Aorta (tissue), 5 donors: Measurements from ENCODE around the gene IL18R1. TPM values are rescaled to one million over a fixed set of nuclear protein-coding genes. Genes with fewer than 3 reads are reported as not detected.

Source experiments
- ATAC-seq: fragments of 200-7000 bp; cut with Tn5 transposase; one replicate; pipeline ENCODE4 v1.9.1; 2022; ENCODE audit warnings: moderate library complexity; ENCODE audit not compliant: low FRiP score
- DNase-seq, 2 donors: peaks; one replicate each; pipeline ENCODE4 v3.0.0-alpha.2; 2020
- H3K27ac ChIP-seq, 2 donors: one replicate each; pipeline ENCODE4 v1.5.1; 2013; ENCODE audit warnings: low read length in 2 of 2, mild to moderate bottlenecking in 2 of 2, moderate library complexity in 2 of 2, control low read depth in 1 of 2, inconsistent platforms in 1 of 2, low read depth in 1 of 2
- H3K27me3 ChIP-seq, 2 donors: one replicate each; pipeline ENCODE4 v1.6.1; 2013; ENCODE audit warnings: control low read depth in 1 of 2, low read length in 1 of 2, mild to moderate bottlenecking in 1 of 2, moderate library complexity in 1 of 2; ENCODE audit not compliant: insufficient read depth in 2 of 2, control insufficient read depth in 1 of 2
- H3K36me3 ChIP-seq, 2 donors: one replicate each; pipeline ENCODE4 v1.6.1; 2013; ENCODE audit warnings: control low read depth in 1 of 2, low read length in 1 of 2, mild to moderate bottlenecking in 1 of 2; ENCODE audit not compliant: insufficient read depth in 2 of 2, control insufficient read depth in 1 of 2
- H3K4me1 ChIP-seq, 2 donors: one replicate each; pipeline ENCODE4 v1.6.1; 2013; ENCODE audit warnings: low read length in 2 of 2, control low read depth in 1 of 2, mild to moderate bottlenecking in 1 of 2, moderate library complexity in 1 of 2; ENCODE audit not compliant: insufficient read depth in 2 of 2, control insufficient read depth in 1 of 2
- H3K4me3 ChIP-seq, 2 donors: one replicate each; pipeline ENCODE4 v1.5.1; 2013; ENCODE audit warnings: low read length in 2 of 2, control low read depth in 1 of 2, mild to moderate bottlenecking in 1 of 2
- H3K9me3 ChIP-seq: one replicate; pipeline ENCODE4 v1.6.1; 2013; ENCODE audit warnings: mild to moderate bottlenecking, low read length; ENCODE audit not compliant: control insufficient read depth
- WGBS, 2 donors: extraction: QIAGEN DNeasy Blood & Tissue Kit; methylation state at CpG; one replicate each; pipeline ENCODE4 v1.1.7; 2013; 5-methylcytosine and 5-hydroxymethylcytosine counted together
- intact Hi-C, 2 donors: fragments of 100-400 bp; cut with DNase I; formaldehyde crosslinking; loops; one replicate each; pipeline versions ENCODE4 v1.14.2 to v1.15.0; 2022
- polyA plus RNA-seq, 2 donors: library from polyadenylated mRNA; stranded (reverse); fragments of 200-250 nt; gene quantifications; one replicate each; pipeline ENCODE4 v1.2.3, GENCODE V29; 2013
- total RNA-seq, 2 donors: library from RNA; stranded (reverse); fragmentation: NEBNext Ultra II Directional; extraction: Animal tissue kit (Norgen Biotek cat#: 25700); gene quantifications; one replicate each; pipeline ENCODE4 v1.2.1, GENCODE V29; 2021
- donor health status: healthy with polysubstance abuse.
- donor health status: Bipolar disorder and iron deficiency.
- donor health status: DM: no; HTN: no; CAD: no.
- donor health status: DM: no; HTN: no; CAD: no.
- donor health status: DM: yes; HTN: yes; CAD: no.

IL18R1 gene
- total and polyA plus RNA-seq, 4 donors: 0.33 to 11.0 (median 4.8) TPM

GRCh38 chr2:102337481-102338386 lies 17.9 kb upstream of the IL18R1 start:
- no peak overlapping the region for H3K4me3 ChIP-seq
- ATAC-seq: no peak
- H3K9me3 ChIP-seq: no peaks in the 10 kb centered on the region
- no peaks in the 10 kb centered on the region for H3K36me3 ChIP-seq
- no peaks in the 10 kb centered on the region for H3K4me1 ChIP-seq
- DNase-seq: no peak
- WGBS, 2 donors: 85 to 92% methylated on average over 3 of the region's 3 CpGs
- no peak overlapping the region for H3K27ac ChIP-seq
- intact Hi-C loops: loop anchor here in 1 of 2 donors (5.0 kb wide), 1 partner anchor 85 kb away; no protein-coding TSS in a partner anchor
- no peaks in the 10 kb centered on the region for H3K27me3 ChIP-seq

GRCh38 chr2:102340778-102341177 lies 14.8 kb upstream of the IL18R1 start:
- no peak overlapping the region for H3K27ac ChIP-seq
- ATAC-seq (no peak), DNase-seq (no peak)
- no peaks in the 10 kb centered on the region for H3K4me1 ChIP-seq
- intact Hi-C loops: no loop called here
- H3K4me3 ChIP-seq: no peak overlapping the region
- H3K27me3 ChIP-seq: no peaks in the 10 kb centered on the region
- no peaks in the 10 kb centered on the region for H3K9me3 ChIP-seq
- 94 to 95% methylated on average over 7 of the region's 7 CpGs for WGBS, 2 donors
- H3K36me3 ChIP-seq: no peaks in the 10 kb centered on the region

GRCh38 chr2:102342888-102343287 lies 12.7 kb upstream of the IL18R1 start:
- Histone ChIP-seq H3K9me3 (no peaks in the 10 kb centered on the region), H3K36me3 (no peaks in the 10 kb centered on the region), H3K27ac (peak overlapping the region in 1 of 2 donors; percentile 56), H3K4me1 (no peaks in the 10 kb centered on the region), H3K4me3 (no peak overlapping the region), H3K27me3 (no peaks in the 10 kb centered on the region)
- DNase-seq: no peak
- 2 to 8% methylated on average over 3 of the region's 3 CpGs for WGBS, 2 donors
- intact Hi-C loops: no loop called here
- ATAC-seq: no peak

GRCh38 chr2:102344397-102344796 lies 11.2 kb upstream of the IL18R1 start:
- Histone ChIP-seq H3K36me3 (no peaks in the 10 kb centered on the region), H3K27me3 (no peaks in the 10 kb centered on the region), H3K27ac (no peak overlapping the region), H3K4me1 (no peaks in the 10 kb centered on the region), H3K4me3 (no peak overlapping the region), H3K9me3 (no peaks in the 10 kb centered on the region)
- DNase-seq: no peak
- 97% methylated on average over 3 of the region's 3 CpGs for WGBS, 2 donors
- ATAC-seq: no peak
- intact Hi-C loops: no loop called here

- no peaks in the 10 kb centered on the region for H3K9me3 ChIP-seq
- H3K27ac ChIP-seq: no peak overlapping the region
- no peaks in the 10 kb centered on the region for H3K4me1 ChIP-seq
- 86 to 93% methylated on average over 4 of the region's 4 CpGs for WGBS, 2 donors
- H3K36me3 ChIP-seq: no peaks in the 10 kb centered on the region
- DNase-seq (no peak), ATAC-seq (no peak)
- H3K27me3 ChIP-seq: no peaks in the 10 kb centered on the region
- intact Hi-C loops: no loop called here
- no peak overlapping the region for H3K4me3 ChIP-seq
Measured at GRCh38 chr2:102345329-102345920, 10.2 kb upstream of the IL18R1 start.

- H3K27ac ChIP-seq: no peak overlapping the region
- WGBS, 2 donors: 96% methylated on average over 7 of the region's 7 CpGs
- intact Hi-C loops: no loop called here
- H3K4me3 ChIP-seq: no peak overlapping the region
- no peaks in the 10 kb centered on the region for H3K9me3 ChIP-seq
- DNase-seq: no peak
- no peaks in the 10 kb centered on the region for H3K4me1 ChIP-seq
- no peak for ATAC-seq
- H3K27me3 ChIP-seq: no peaks in the 10 kb centered on the region
- H3K36me3 ChIP-seq: no peaks in the 10 kb centered on the region
Measured at GRCh38 chr2:102346381-102347130, 9.0 kb upstream of the IL18R1 start.

- H3K36me3 ChIP-seq: no peaks in the 10 kb centered on the region
- no peaks in the 10 kb centered on the region for H3K27me3 ChIP-seq
- ATAC-seq (no peak), DNase-seq (no peak)
- intact Hi-C loops: loop anchor here (10.0 kb wide), 3 partner anchors 95 to 345 kb away; no protein-coding TSS in a partner anchor
- H3K4me1 ChIP-seq: no peaks in the 10 kb centered on the region
- H3K9me3 ChIP-seq: no peaks in the 10 kb centered on the region
- H3K27ac ChIP-seq: no peak overlapping the region
- 25 to 51% methylated on average over 1 of the region's 1 CpG for WGBS, 2 donors
- H3K4me3 ChIP-seq: no peak overlapping the region
Measured at GRCh38 chr2:102350137-102350793, 5.3 kb upstream of the IL18R1 start.

GRCh38 chr2:102356381-102356712 lies 751 bp downstream of the IL18R1 start:
- H3K4me3 ChIP-seq: peak overlapping the region; percentile 39 to 74
- H3K9me3 ChIP-seq: no peaks in the 10 kb centered on the region
- H3K27ac ChIP-seq: no peak overlapping the region
- no peaks in the 10 kb centered on the region for H3K4me1 ChIP-seq
- 9 to 16% methylated on average over 7 of the region's 7 CpGs for WGBS, 2 donors
- no peaks in the 10 kb centered on the region for H3K27me3 ChIP-seq
- no peak for ATAC-seq
- DNase-seq: no peak
- H3K36me3 ChIP-seq: no peaks in the 10 kb centered on the region
- intact Hi-C loops: loop anchor here (5.0 to 10.0 kb wide), 4 partner anchors 102 to 352 kb away; no protein-coding TSS in a partner anchor
